Gastroesophageal sphincter (tissue), 4 donors: ENCODE measurements around the gene IFNA2. TPM values are rescaled to one million over a fixed set of nuclear protein-coding genes. Genes with fewer than 3 reads are reported as not detected.

ENCODE experiments used
- ATAC-seq: fragments of 150-250 bp; one replicate; pipeline ENCODE4 v1.9.1; 2016; ENCODE audit warnings: mild to moderate bottlenecking, moderate library complexity
- H3K27ac ChIP-seq, 4 donors: fragments of 200-600 bp; sonication (generic) in 3 of 4; 1 replicate in 3 of 4; 2 replicates in 1 of 4; pipeline ENCODE4 v1.5.1; 2016 to 2019
- H3K27me3 ChIP-seq: fragments of 200-600 bp; sonication (generic); one replicate; pipeline ENCODE4 v1.5.1; 2019
- H3K36me3 ChIP-seq, 2 donors: fragments of 200-600 bp; sonication (generic); one replicate each; pipeline ENCODE4 v1.5.1; 2019; ENCODE audit warnings: control low read depth in 1 of 2
- H3K4me1 ChIP-seq, 3 donors: fragments of 200-600 bp; sonication (generic); 1 replicate in 2 of 3; 2 replicates in 1 of 3; pipeline ENCODE4 v1.5.1; 2016 to 2019; ENCODE audit warnings: control low read depth in 2 of 3
- H3K4me3 ChIP-seq, 2 donors: fragments of 200-600 bp; sonication (generic); one replicate each; pipeline ENCODE4 v1.5.1; 2019; ENCODE audit warnings: mild to moderate bottlenecking in 1 of 2, moderate library complexity in 1 of 2
- H3K9me3 ChIP-seq, 3 donors: fragments of 200-600 bp; sonication (generic); one replicate each; pipeline ENCODE4 v1.5.1; 2017 to 2019; ENCODE audit warnings: control low read depth in 2 of 3
- CTCF ChIP-seq, 4 experiments: fragments of 200-600 bp in 2 of 4; fragments of 450-650 bp in 2 of 4; sonication (generic) in 1 of 4; IDR thresholded peaks; one replicate each; pipeline ENCODE4 v1.5.1; 2017 to 2019; ENCODE audit warnings: antibody characterized with exemption in 4 of 4, mild to moderate bottlenecking in 2 of 4, moderate library complexity in 2 of 4
- EP300 ChIP-seq: sonication (generic); formaldehyde crosslinking; IDR thresholded peaks from one replicate; pipeline ENCODE4 v1.6.1; 2017; ENCODE audit warnings: antibody characterized with exemption, mild to moderate bottlenecking
- POLR2A ChIP-seq, 2 donors: fragments of 450-650 bp; IDR thresholded peaks; one replicate each; pipeline ENCODE4 v1.6.1; 2017; ENCODE audit warnings: antibody characterized with exemption in 2 of 2, mild to moderate bottlenecking in 2 of 2, moderate library complexity in 1 of 2
- POLR2AphosphoS5 ChIP-seq: sonication (generic); formaldehyde crosslinking; IDR thresholded peaks from one replicate; pipeline ENCODE4 v1.6.1; 2017; ENCODE audit warnings: antibody characterized with exemption
- WGBS, 2 donors: methylation state at CpG; one replicate each; pipeline ENCODE4 v1.1.5; 2018; ENCODE audit warnings: low coverage in 1 of 2; 5-methylcytosine and 5-hydroxymethylcytosine counted together
- total RNA-seq, 4 donors: library from RNA; depleted of rRNA; stranded (reverse); fragments of >200 nt; gene quantifications; one replicate each; pipeline ENCODE4 v1.1.0, GENCODE V29; 2016

The IFNA2 gene
- total RNA-seq, 4 donors from 2014 or later, result not detected

GRCh38 chr9:21428235-21428634 lies 43.0 kb upstream of the IFNA2 start:
- WGBS, 2 donors, result 38% methylated on average over 1 of the region's 1 CpG; no CpG with 5 or more reads in 1 of the 2 donors
- Histone ChIP-seq H3K36me3 (no peaks in the 10 kb centered on the region), H3K9me3 (no peaks in the 10 kb centered on the region), H3K27ac (no peak overlapping the region), H3K4me3 (no peak overlapping the region), H3K4me1 (no peaks in the 10 kb centered on the region), H3K27me3 (peaks cover 8% of the 10 kb centered on the region)
- no peak for ATAC-seq
- no peak for TF ChIP-seq POLR2A (IDR thresholded peaks at IDR 0.05)
- TF ChIP-seq EP300, result no peak
- TF ChIP-seq POLR2AphosphoS5, result no peak
- TF ChIP-seq CTCF (IDR thresholded peaks at IDR 0.05), result no peak

GRCh38 chr9:21415493-21416267 lies 30.5 kb upstream of the IFNA2 start:
- Histone ChIP-seq H3K27ac (no peak overlapping the region), H3K9me3 (no peaks in the 10 kb centered on the region), H3K4me3 (no peak overlapping the region), H3K4me1 (no peaks in the 10 kb centered on the region), H3K36me3 (no peaks in the 10 kb centered on the region), H3K27me3 (no peaks in the 10 kb centered on the region)
- no peak for TF ChIP-seq POLR2AphosphoS5
- TF ChIP-seq CTCF (IDR thresholded peaks at IDR 0.05), result no peak
- no peak for TF ChIP-seq POLR2A (IDR thresholded peaks at IDR 0.05)
- no peak for TF ChIP-seq EP300
- WGBS, 2 donors, result 67 to 79% methylated on average over 5 of the region's 5 CpGs
- no peak for ATAC-seq

GRCh38 chr9:21414220-21414940 lies 29.2 kb upstream of the IFNA2 start:
- H3K27me3 ChIP-seq, result no peaks in the 10 kb centered on the region
- 94 to 95% methylated on average over 2 of the region's 2 CpGs for WGBS, 2 donors
- TF ChIP-seq POLR2AphosphoS5, result no peak
- TF ChIP-seq EP300, result no peak
- TF ChIP-seq CTCF (IDR thresholded peaks at IDR 0.05), result no peak
- no peak for TF ChIP-seq POLR2A (IDR thresholded peaks at IDR 0.05)
- H3K4me1 ChIP-seq, result no peaks in the 10 kb centered on the region
- H3K27ac ChIP-seq, result no peak overlapping the region
- ATAC-seq, result no peak
- H3K36me3 ChIP-seq, result no peaks in the 10 kb centered on the region
- H3K4me3 ChIP-seq, result no peak overlapping the region
- no peaks in the 10 kb centered on the region for H3K9me3 ChIP-seq

GRCh38 chr9:21413624-21414023 lies 28.4 kb upstream of the IFNA2 start:
- H3K36me3 ChIP-seq, result no peaks in the 10 kb centered on the region
- TF ChIP-seq POLR2A (IDR thresholded peaks at IDR 0.05), result no peak

GRCh38 chr9:21413151-21413550 lies 28.0 kb upstream of the IFNA2 start:
- no peak for ATAC-seq
- 64% methylated on average over 4 of the region's 4 CpGs; no CpG with 5 or more reads in 1 of the 2 donors for WGBS, 2 donors
- Histone ChIP-seq H3K27ac (no peak overlapping the region), H3K36me3 (no peaks in the 10 kb centered on the region), H3K4me1 (no peaks in the 10 kb centered on the region), H3K27me3 (peaks cover 6% of the 10 kb centered on the region), H3K4me3 (no peak overlapping the region), H3K9me3 (no peaks in the 10 kb centered on the region)
- TF ChIP-seq POLR2AphosphoS5 (no peak), CTCF (IDR thresholded peaks at IDR 0.05) (no peak), EP300 (no peak), POLR2A (IDR thresholded peaks at IDR 0.05) (no peak)

More at GRCh38 chr9:21413624-21414023, 28.4 kb upstream of the IFNA2 start:
- 49 to 54% methylated on average over 4 to 5 of the region's 5 CpGs for WGBS, 2 donors
- peaks cover 6% of the 10 kb centered on the region for H3K27me3 ChIP-seq
- H3K27ac ChIP-seq, result no peak overlapping the region
- no peaks in the 10 kb centered on the region for H3K4me1 ChIP-seq
- no peaks in the 10 kb centered on the region for H3K9me3 ChIP-seq
- no peak overlapping the region for H3K4me3 ChIP-seq
- ATAC-seq, result no peak
